Activated CD4-positive, alpha-beta memory T cell treated with anti-CD3 and anti-CD28 coated beads for 36 hours (primary cell): Measurements from ENCODE around the gene TOM1L2. TPM values are rescaled to one million over a fixed set of nuclear protein-coding genes. Genes with fewer than 3 reads are reported as not detected.

Experiments
- CTCF ChIA-PET: fragments of 350-600 bp; sonication (Branson Sonifier 250); formaldehyde crosslinking; loops from one replicate; lab custom pipeline; 2021; ENCODE audit warnings: antibody characterized with exemption, inconsistent platforms; lab: Charles Lee
- POLR2A ChIA-PET: fragments of 350-600 bp; sonication (Branson Sonifier 250); formaldehyde crosslinking; loops from one replicate; lab custom pipeline; 2021; ENCODE audit warnings: antibody characterized with exemption; lab: Charles Lee
- DNase-seq: peaks from one replicate; pipeline ENCODE4 v3.0.0-alpha.2; 2020
- H3K27ac Mint-ChIP-seq: one replicate; pipeline ENCODE4 v1.8.0; 2021; ENCODE audit warnings: mixed read lengths
- H3K27me3 Mint-ChIP-seq: one replicate; pipeline ENCODE4 v1.8.0; 2021; ENCODE audit warnings: mixed read lengths
- H3K36me3 Mint-ChIP-seq: one replicate; pipeline ENCODE4 v1.8.0; 2021; ENCODE audit warnings: mixed read lengths
- H3K4me1 Mint-ChIP-seq: one replicate; pipeline ENCODE4 v1.8.0; 2021; ENCODE audit warnings: low read depth, mixed read lengths
- H3K4me3 Mint-ChIP-seq: one replicate; pipeline ENCODE4 v1.8.0; 2021; ENCODE audit warnings: mild to moderate bottlenecking, mixed read lengths
- H3K9me3 Mint-ChIP-seq: one replicate; pipeline ENCODE4 v1.8.0; 2021; ENCODE audit warnings: mixed read lengths
- intact Hi-C: fragments of 100-400 bp; cut with micrococcal nuclease; formaldehyde crosslinking; loops from one replicate; pipeline ENCODE4 v1.15.1; 2023
- total RNA-seq, 2 experiments: library from RNA; stranded (reverse); gene quantifications; one replicate each; pipeline ENCODE4 v1.2.3, GENCODE V29; 2021

TOM1L2 gene
- total RNA-seq, 2 experiments from 2014 or later = 11.1 to 12.7 TPM

- ChIA-PET POLR2A (no interaction called here), CTCF (interaction anchor here (0.7 kb wide), 1 partner anchor 41 kb away, joined by 4 read pairs; no protein-coding TSS in a partner anchor)
- DNase-seq = no peak
- Mint-ChIP-seq H3K36me3 (no peaks in the 10 kb centered on the region), H3K27me3 (no peaks in the 10 kb centered on the region), H3K9me3 (no peaks in the 10 kb centered on the region), H3K27ac (no peak overlapping the region), H3K4me3 (no peak overlapping the region), H3K4me1 (no peaks in the 10 kb centered on the region)
- intact Hi-C loops = loop anchor here (5.0 kb wide), 1 partner anchor 43 kb away; the partner anchor contains the start of genes ATPAF2 and GID4
These were observed 21.7 kb upstream of the TOM1L2 start for GRCh38 chr17:17993852-17994251.

DNA sequence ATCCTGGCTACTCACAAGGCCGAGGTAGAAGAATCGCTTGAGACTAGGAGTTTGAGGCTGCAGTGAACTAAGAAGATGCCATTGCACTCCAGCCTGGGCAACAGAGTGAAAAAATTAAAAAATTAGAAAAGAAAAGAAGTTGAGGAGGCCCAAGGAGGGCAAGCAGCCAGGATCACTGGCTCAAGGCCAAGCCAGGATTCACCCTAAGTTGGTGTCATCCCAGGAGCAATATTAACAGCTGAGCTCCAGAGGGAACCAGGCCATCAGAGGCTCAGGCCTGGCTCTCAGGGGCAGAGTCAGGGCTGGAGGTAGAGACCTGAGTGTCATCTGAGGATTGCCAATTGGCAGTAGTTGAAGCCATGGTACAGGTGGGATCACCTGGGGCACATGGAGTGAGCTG is 21.2 kb upstream of the TOM1L2 start:
- no peaks in the 10 kb centered on the region for H3K9me3 Mint-ChIP-seq
- POLR2A ChIA-PET = no interaction called here
- CTCF ChIA-PET = no interaction called here
- DNase-seq = no peak
- H3K36me3 Mint-ChIP-seq = no peaks in the 10 kb centered on the region
- H3K4me1 Mint-ChIP-seq = no peaks in the 10 kb centered on the region
- intact Hi-C loops = loop anchor here (5.0 kb wide), 1 partner anchor 44 kb away; the partner anchor contains the start of genes ATPAF2 and GID4
- no peak overlapping the region for H3K4me3 Mint-ChIP-seq
- H3K27me3 Mint-ChIP-seq = no peaks in the 10 kb centered on the region
- no peak overlapping the region for H3K27ac Mint-ChIP-seq

DNA sequence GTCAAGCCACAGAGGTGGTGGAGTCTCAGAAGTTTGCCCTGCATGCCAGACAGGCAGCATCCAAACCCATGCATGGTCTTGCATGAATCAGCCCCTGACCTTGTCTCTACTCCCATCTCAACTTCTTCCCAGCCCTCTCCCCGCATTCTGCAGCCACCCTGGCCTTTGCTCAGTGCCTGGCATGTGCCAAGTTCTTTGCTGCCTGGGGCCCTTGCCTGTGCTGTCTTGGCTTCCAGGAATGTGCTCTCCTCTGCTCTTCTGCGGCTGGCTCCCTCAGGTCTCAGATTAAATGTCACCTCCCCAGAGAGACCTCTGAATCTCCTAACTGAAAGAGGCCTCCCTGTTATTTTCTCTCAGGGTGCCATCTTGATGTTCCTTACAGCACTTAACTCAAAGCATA is 18.1 kb upstream of the TOM1L2 start:
- Mint-ChIP-seq H3K4me3 (no peak overlapping the region), H3K27ac (no peak overlapping the region), H3K9me3 (no peaks in the 10 kb centered on the region), H3K4me1 (no peaks in the 10 kb centered on the region), H3K36me3 (no peaks in the 10 kb centered on the region), H3K27me3 (no peaks in the 10 kb centered on the region)
- no peak for DNase-seq
- intact Hi-C loops = loop anchor here (5.0 kb wide), 1 partner anchor 47 kb away; the partner anchor contains the start of genes ATPAF2 and GID4
- ChIA-PET CTCF (no interaction called here), POLR2A (no interaction called here)

DNA sequence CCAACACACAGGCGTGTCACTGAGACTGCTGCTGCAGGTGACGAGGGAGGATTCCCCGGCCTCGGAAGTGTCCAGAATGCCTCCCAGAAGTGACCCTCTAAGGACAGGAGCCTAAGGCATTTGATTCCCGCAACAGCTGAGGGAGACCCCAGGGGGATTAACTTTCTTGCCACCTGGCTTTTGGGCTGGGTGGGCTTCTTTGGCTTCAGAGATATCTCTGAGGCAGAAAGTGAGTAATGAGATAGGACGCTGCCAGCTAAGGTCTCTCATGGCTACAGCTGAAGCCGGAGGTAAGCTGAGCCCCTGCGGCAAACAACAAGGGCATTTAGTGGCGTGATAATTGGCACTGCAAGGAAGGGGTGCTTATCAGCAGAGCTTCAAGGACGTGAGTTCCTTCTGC is 17.4 kb upstream of the TOM1L2 start:
- no peaks in the 10 kb centered on the region for H3K9me3 Mint-ChIP-seq
- POLR2A ChIA-PET = no interaction called here

GRCh38 chr17:17989081-17989480 is 16.9 kb upstream of the TOM1L2 start:
- Mint-ChIP-seq H3K27me3 (no peaks in the 10 kb centered on the region), H3K27ac (no peak overlapping the region), H3K9me3 (no peaks in the 10 kb centered on the region), H3K36me3 (no peaks in the 10 kb centered on the region), H3K4me3 (no peak overlapping the region), H3K4me1 (no peaks in the 10 kb centered on the region)
- CTCF ChIA-PET = no interaction called here
- intact Hi-C loops = no loop called here
- POLR2A ChIA-PET = no interaction called here
- no peak for DNase-seq

More for the DNA sequence above, 17.4 kb upstream of the TOM1L2 start:
- H3K4me3 Mint-ChIP-seq = no peak overlapping the region
- no peaks in the 10 kb centered on the region for H3K4me1 Mint-ChIP-seq
- intact Hi-C loops = loop anchor here (5.0 kb wide), 1 partner anchor 48 kb away; the partner anchor contains the start of genes ATPAF2 and GID4
- H3K27ac Mint-ChIP-seq = no peak overlapping the region
- DNase-seq = no peak
- H3K27me3 Mint-ChIP-seq = no peaks in the 10 kb centered on the region
- H3K36me3 Mint-ChIP-seq = no peaks in the 10 kb centered on the region
- CTCF ChIA-PET = no interaction called here

GRCh38 chr17:17988427-17988945 is 16.3 kb upstream of the TOM1L2 start:
- DNase-seq = no peak
- Mint-ChIP-seq H3K27ac (no peak overlapping the region), H3K4me3 (no peak overlapping the region), H3K9me3 (no peaks in the 10 kb centered on the region), H3K27me3 (no peaks in the 10 kb centered on the region), H3K36me3 (no peaks in the 10 kb centered on the region), H3K4me1 (no peaks in the 10 kb centered on the region)
- ChIA-PET CTCF (no interaction called here), POLR2A (no interaction called here)
- intact Hi-C loops = no loop called here

GRCh38 chr17:17987901-17988300 is 15.7 kb upstream of the TOM1L2 start:
- Mint-ChIP-seq H3K9me3 (no peaks in the 10 kb centered on the region), H3K4me3 (no peak overlapping the region), H3K27me3 (no peaks in the 10 kb centered on the region), H3K4me1 (no peaks in the 10 kb centered on the region), H3K36me3 (no peaks in the 10 kb centered on the region), H3K27ac (no peak overlapping the region)
- no peak for DNase-seq
- intact Hi-C loops = no loop called here
- POLR2A ChIA-PET = no interaction called here
- CTCF ChIA-PET = no interaction called here

DNA sequence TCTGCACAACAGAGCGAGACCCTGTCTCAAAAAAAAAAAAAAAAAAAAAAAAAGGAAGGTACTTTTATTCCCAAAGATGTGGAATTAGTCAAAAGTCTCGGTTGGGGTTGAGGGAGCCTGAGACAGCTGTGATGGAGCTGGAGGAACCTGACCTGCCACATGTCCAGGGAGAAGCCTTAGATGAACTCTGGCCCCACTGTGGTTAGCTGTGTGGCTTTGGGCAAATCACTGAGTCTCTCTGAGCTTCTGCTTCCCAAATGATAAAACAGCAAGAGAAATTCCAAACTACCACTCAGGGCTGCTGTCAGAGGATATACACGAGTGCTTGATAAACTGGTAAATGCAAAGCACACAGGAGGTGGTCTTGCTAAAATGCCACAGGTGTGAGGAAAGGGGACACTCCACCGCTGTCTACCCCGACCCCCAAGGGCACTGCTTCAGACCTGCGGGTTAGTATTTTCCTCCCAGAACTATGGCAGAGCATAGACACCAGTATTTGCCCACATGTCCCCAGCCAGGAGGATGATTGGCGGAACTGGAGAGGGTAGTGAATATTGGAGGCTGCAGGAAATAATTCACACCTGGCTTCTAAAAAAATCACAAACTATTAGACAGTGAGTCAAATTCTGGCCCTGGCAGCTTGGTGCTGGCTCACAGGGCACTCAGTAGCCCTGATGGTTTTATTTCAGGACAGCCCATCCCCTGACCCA is 15.1 kb upstream of the TOM1L2 start:
- Mint-ChIP-seq H3K4me1 (no peaks in the 10 kb centered on the region), H3K27me3 (no peaks in the 10 kb centered on the region), H3K4me3 (no peak overlapping the region), H3K9me3 (no peaks in the 10 kb centered on the region), H3K36me3 (no peaks in the 10 kb centered on the region), H3K27ac (no peak overlapping the region)
- intact Hi-C loops = no loop called here
- CTCF ChIA-PET = interaction anchor here (0.6 kb wide), 1 partner anchor 47 kb away, joined by 3 read pairs; no protein-coding TSS in a partner anchor
- POLR2A ChIA-PET = no interaction called here
- DNase-seq = no peak

DNA sequence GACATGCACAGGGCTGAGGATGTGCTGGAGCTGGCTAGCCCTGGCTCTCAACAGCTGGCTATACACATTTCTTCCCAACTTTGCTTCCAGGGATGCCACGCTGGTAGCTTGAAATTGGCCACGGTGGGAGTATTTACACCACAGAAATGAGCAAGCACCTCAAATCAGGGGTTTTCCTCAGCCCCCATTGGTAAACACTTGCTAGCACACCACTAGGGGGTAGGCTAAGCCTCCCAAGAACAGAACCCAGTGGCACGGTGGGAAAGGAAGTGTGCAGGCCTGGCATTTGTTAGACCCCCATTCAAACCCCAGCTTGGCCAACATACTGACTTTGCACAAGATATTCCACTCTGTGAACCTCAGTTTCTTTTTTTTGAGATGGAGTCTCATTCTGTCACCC is 13.4 kb upstream of the TOM1L2 start:
- intact Hi-C loops = no loop called here
- CTCF ChIA-PET = interaction anchor here (0.6 to 2.1 kb wide), 2 partner anchors 48 to 228 kb away, joined by 4 to 8 read pairs; no protein-coding TSS in a partner anchor
- POLR2A ChIA-PET = no interaction called here
- no peak for DNase-seq
- Mint-ChIP-seq H3K9me3 (no peaks in the 10 kb centered on the region), H3K27ac (no peak overlapping the region), H3K27me3 (no peaks in the 10 kb centered on the region), H3K4me1 (no peaks in the 10 kb centered on the region), H3K4me3 (no peak overlapping the region), H3K36me3 (no peaks in the 10 kb centered on the region)

DNA sequence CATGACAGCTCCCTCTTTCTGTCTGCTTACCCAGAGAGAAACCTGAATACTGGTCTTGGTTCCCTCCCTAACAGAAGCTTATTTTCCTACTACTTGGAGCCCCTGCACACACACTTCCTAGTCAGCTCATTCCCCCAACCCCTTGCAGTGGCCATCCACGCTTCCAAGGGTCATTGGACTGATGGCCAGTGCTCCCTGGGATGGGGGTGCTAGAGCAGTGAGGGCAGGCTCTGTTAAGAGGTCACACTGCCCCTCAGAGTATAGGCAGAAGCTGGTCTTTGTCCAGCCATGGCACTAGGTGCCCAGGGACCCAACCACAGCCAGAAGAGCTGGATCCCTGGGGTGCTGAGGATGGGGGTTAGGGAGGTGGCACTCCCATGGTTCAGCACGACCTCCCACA is 13.0 kb upstream of the TOM1L2 start:
- intact Hi-C loops = no loop called here
- H3K27me3 Mint-ChIP-seq = no peaks in the 10 kb centered on the region
- H3K27ac Mint-ChIP-seq = no peak overlapping the region
- no peaks in the 10 kb centered on the region for H3K9me3 Mint-ChIP-seq
- POLR2A ChIA-PET = no interaction called here
- CTCF ChIA-PET = interaction anchor here (0.6 to 2.1 kb wide), 2 partner anchors 48 to 227 kb away, joined by 4 to 8 read pairs; no protein-coding TSS in a partner anchor
- no peaks in the 10 kb centered on the region for H3K4me1 Mint-ChIP-seq
- no peak for DNase-seq
- H3K4me3 Mint-ChIP-seq = no peak overlapping the region
- no peaks in the 10 kb centered on the region for H3K36me3 Mint-ChIP-seq

- intact Hi-C loops = no loop called here
- CTCF ChIA-PET = interaction anchor here (0.6 to 2.1 kb wide), 2 partner anchors 50 to 958 kb away, joined by 3 to 8 read pairs; no protein-coding TSS in a partner anchor
- no peaks in the 10 kb centered on the region for H3K27me3 Mint-ChIP-seq
These were observed 11.6 kb upstream of the TOM1L2 start for GRCh38 chr17:17983776-17984175.

DNA sequence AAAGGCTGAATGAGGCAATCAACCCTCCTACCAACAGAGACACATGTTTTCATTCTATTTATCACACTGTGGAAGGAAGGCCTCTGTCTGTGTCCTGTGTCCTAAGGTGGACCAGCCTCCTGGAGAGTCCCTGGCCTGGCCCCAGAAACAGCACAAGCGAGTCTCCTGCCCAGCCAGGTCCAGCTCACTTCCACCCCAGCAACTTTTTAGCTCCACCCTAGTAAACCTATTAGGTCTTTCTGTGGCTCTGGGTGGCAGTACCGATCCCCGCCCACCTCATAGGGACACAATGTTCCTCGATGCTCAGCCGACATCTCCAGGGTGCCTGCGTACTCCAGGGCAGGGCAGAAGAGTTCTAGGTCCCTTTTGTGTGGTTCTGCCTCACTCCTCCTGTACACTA is 11.2 kb upstream of the TOM1L2 start:
- H3K27me3 Mint-ChIP-seq = no peaks in the 10 kb centered on the region
- no peaks in the 10 kb centered on the region for H3K36me3 Mint-ChIP-seq
- H3K27ac Mint-ChIP-seq = no peak overlapping the region
- intact Hi-C loops = no loop called here
- no peaks in the 10 kb centered on the region for H3K9me3 Mint-ChIP-seq
- no peak for DNase-seq
- ChIA-PET POLR2A (no interaction called here), CTCF (no interaction called here)
- H3K4me3 Mint-ChIP-seq = no peak overlapping the region
- H3K4me1 Mint-ChIP-seq = no peaks in the 10 kb centered on the region

More at GRCh38 chr17:17983776-17984175, 11.6 kb upstream of the TOM1L2 start:
- Mint-ChIP-seq H3K9me3 (no peaks in the 10 kb centered on the region), H3K36me3 (no peaks in the 10 kb centered on the region), H3K4me1 (no peaks in the 10 kb centered on the region), H3K4me3 (no peak overlapping the region), H3K27ac (no peak overlapping the region)
- no peak for DNase-seq
- POLR2A ChIA-PET = no interaction called here
